IMR-90 (cell line): ENCODE data around the gene ZNF512.

Experiments used
- CTCF ChIP-seq: conservative IDR thresholded peaks from 2 replicates; pipeline ENCODE4 v1.5.1; 2012; ENCODE audit warnings: mild to moderate bottlenecking, low read depth, low read length, improper control_type of control experiment
- MAZ ChIP-seq: IDR thresholded peaks from 2 replicates; pipeline ENCODE4 v1.6.1; 2012; ENCODE audit warnings: low read depth, mild to moderate bottlenecking, low read length, improper control_type of control experiment, moderate library complexity, borderline replicate concordance
- RAD21 ChIP-seq: IDR thresholded peaks from 2 replicates; pipeline ENCODE4 v1.6.1; 2012; ENCODE audit warnings: low read length, improper control_type of control experiment

- TF ChIP-seq MAZ (no peak), CTCF (no peak), RAD21 (no peak)
Measured at GRCh38 chr2:27571681-27572080, 11.2 kb upstream of the ZNF512 start.
